ENCODE results near the gene CCDC68.

- TF ChIP-seq CTCF (IDR thresholded peaks at IDR 0.05; ENCODE audit: insufficient read depth, low read length) (no peak), POLR2AphosphoS5 (IDR thresholded peaks at IDR 0.05; ENCODE audit: low read depth) (no peak)
Observed at GRCh38 chr18:55002261-55002660, 43.0 kb upstream of the CCDC68 start.

Data from HL-60 (cell line).